D721Med (cell line): ENCODE measurements around the gene FGFR3.

Experiments
- DNase-seq: peaks from one replicate; pipeline ENCODE4 v3.0.0; 2011; ENCODE audit warnings: low spot score; ENCODE audit not compliant: insufficient read length
- FAIRE-seq: peaks from 2 replicates; lab custom pipeline; 2011; peaks lifted over from hg19 to GRCh38; lab: Jason Lieb, UNC
- CTCF ChIP-seq: IDR thresholded peaks from 2 replicates; pipeline ENCODE4 v1.5.1; 2012; ENCODE audit warnings: mild to moderate bottlenecking, control low read depth; ENCODE audit not compliant: insufficient read depth; ENCODE audit errors: missing control alignments

The FGFR3 gene

GRCh38 chr4:1769692-1770091, 23.4 kb upstream of the FGFR3 start:
- no peak for TF ChIP-seq CTCF
- FAIRE-seq (no peak), DNase-seq (no peak)

- no peak for TF ChIP-seq CTCF
- DNase-seq (no peak), FAIRE-seq (no peak)
Observed at GRCh38 chr4:1770245-1770644, 22.8 kb upstream of the FGFR3 start.

- no peak for TF ChIP-seq CTCF
- FAIRE-seq (no peak), DNase-seq (no peak)
Observed at GRCh38 chr4:1770791-1771231, 22.3 kb upstream of the FGFR3 start.

- no peak for FAIRE-seq
Observed at GRCh38 chr4:1771555-1772305, 21.4 kb upstream of the FGFR3 start.

GRCh38 chr4:1772853-1773538, 20.1 kb upstream of the FGFR3 start:
- no peak for DNase-seq
- no peak for FAIRE-seq
- TF ChIP-seq CTCF: no peak

More at GRCh38 chr4:1771555-1772305, 21.4 kb upstream of the FGFR3 start:
- DNase-seq: no peak
- no peak for TF ChIP-seq CTCF

GRCh38 chr4:1773754-1774153, 19.3 kb upstream of the FGFR3 start:
- no peak for TF ChIP-seq CTCF
- FAIRE-seq (no peak), DNase-seq (no peak)
